ENCODE data around the gene ACP2.

GRCh38 chr11:47295385-47295784 is 46.8 kb upstream of the ACP2 start:
- TF ChIP-seq ZNF184 (CRISPR knock-in tag; IDR thresholded peaks at IDR 0.05) (no peak), CBX2 (IDR thresholded peaks at IDR 0.05; ENCODE audit: insufficient read depth, low read length, poor library complexity, severe bottlenecking) (no peak), ATF1 (CRISPR knock-in tag; IDR thresholded peaks at IDR 0.05) (no peak), ATF1 (tag; IDR thresholded peaks at IDR 0.05) (no peak), TBP (optimal IDR thresholded peaks at IDR 0.05; ENCODE audit: low read depth, low read length) (no peak)

Measured in K562 (cell line).